ENCODE data around the gene RPL41. TPM values are rescaled to one million over a fixed set of nuclear protein-coding genes. Genes with fewer than 3 reads are reported as not detected.
A peak's percentile ranks its signal among the peaks of the same experiment; 100 is the strongest.
"Not testable (repeated sequence)": the region's sequence is repeated elsewhere in the genome, so short reads cannot be mapped to it uniquely, and the experiment has no call there.

Gene RPL41
- total RNA-seq, 3 donors from 2014 or later, result 3,675 to 5,580 (median 4,429) TPM

- DNase-seq (ENCODE audit: low spot score in 2 of 2), result peak in 1 of 2 donors; percentile 55
- no peaks in the 10 kb centered on the region for H3K9me3 ChIP-seq
- TF ChIP-seq POLR2AphosphoS5 (IDR thresholded peaks at IDR 0.05) (no peak), POLR2A (IDR thresholded peaks at IDR 0.05) (no peak), CTCF (IDR thresholded peaks at IDR 0.05) (no peak)
- intact Hi-C loops (cut with DNase I; ENCODE audit: low total_unique reads), result no loop called here
- H3K27ac ChIP-seq, result peak overlapping the region; percentile 96 to 98
- H3K36me3 ChIP-seq, result peaks cover 7% of the 10 kb centered on the region
- H3K4me3 ChIP-seq, result peak overlapping the region; percentile 75 to 81 (median 80)
- no peaks in the 10 kb centered on the region for H3K27me3 ChIP-seq
- peaks cover 5 to 8% of the 10 kb centered on the region in 2 donors for H3K4me1 ChIP-seq
Measured at GRCh38 chr12:56115329-56115728, 1.1 kb upstream of the RPL41 start.

GRCh38 chr12:56117082-56117706, 761 bp downstream of the RPL41 start:
- H3K4me1 ChIP-seq; H3K36me3 ChIP-seq; DNase-seq (ENCODE audit: low spot score in 2 of 2); H3K27me3 ChIP-seq; H3K9me3 ChIP-seq; intact Hi-C loops (cut with DNase I; ENCODE audit: low total_unique reads): not testable (repeated sequence)
- peak overlapping the region; percentile 75 to 81 (median 80) for H3K4me3 ChIP-seq
- peak overlapping the region; percentile 96 to 98 for H3K27ac ChIP-seq

GRCh38 chr12:56117778-56118687, 1.6 kb downstream of the RPL41 start, which contains the start of gene ZC3H10:
ZC3H10 (plus strand) TSS chr12:56118266; CDS start chr12:56120563, 2,297 bp downstream.
- no peaks in the 10 kb centered on the region for H3K36me3 ChIP-seq
- peak within 1 kb of the TSS; percentile 75 to 81 (median 80) for H3K4me3 ChIP-seq
- H3K9me3 ChIP-seq, result no peaks in the 10 kb centered on the region
- H3K4me1 ChIP-seq, result peaks cover 5 to 8% of the 10 kb centered on the region in 2 donors
- H3K27me3 ChIP-seq, result no peaks in the 10 kb centered on the region
- peak within 1 kb of the TSS; percentile 96 to 98 for H3K27ac ChIP-seq
- intact Hi-C loops (cut with DNase I; ENCODE audit: low total_unique reads), result loop anchor here (2.0 kb wide), 1 partner anchor 351 kb away; the partner anchor contains the start of gene SPRYD4
- peak; percentile 95 to 97 (median 96) for TF ChIP-seq POLR2AphosphoS5 (IDR thresholded peaks at IDR 0.05)
- TF ChIP-seq CTCF (IDR thresholded peaks at IDR 0.05), result peak; percentile 48 to 62 (median 55)
- TF ChIP-seq POLR2A (IDR thresholded peaks at IDR 0.05), result peak; percentile 86
- peak; percentile 99 for DNase-seq (ENCODE audit: low spot score in 2 of 2)

GRCh38 chr12:56118688-56119357, 2.4 kb downstream of the RPL41 start:
- intact Hi-C loops (cut with DNase I; ENCODE audit: low total_unique reads), result loop anchor here (2.0 kb wide), 1 partner anchor 350 kb away; the partner anchor contains the start of gene SPRYD4
- Histone ChIP-seq H3K36me3 (no peaks in the 10 kb centered on the region), H3K4me3 (peak overlapping the region; percentile 75 to 81 (median 80)), H3K27me3 (no peaks in the 10 kb centered on the region), H3K9me3 (no peaks in the 10 kb centered on the region), H3K27ac (peak overlapping the region; percentile 96 to 98), H3K4me1 (peaks cover 5 to 8% of the 10 kb centered on the region in 2 donors)
- no peak for DNase-seq (ENCODE audit: low spot score in 2 of 2)
- no peak for TF ChIP-seq POLR2AphosphoS5 (IDR thresholded peaks at IDR 0.05)
- no peak for TF ChIP-seq CTCF (IDR thresholded peaks at IDR 0.05)
- TF ChIP-seq POLR2A (IDR thresholded peaks at IDR 0.05), result no peak

- peaks cover 5 to 8% of the 10 kb centered on the region in 2 donors for H3K4me1 ChIP-seq
- peak overlapping the region in 2 of 3 donors; percentile 75 to 80 for H3K4me3 ChIP-seq
- H3K27ac ChIP-seq, result peak overlapping the region; percentile 96 to 98
- H3K27me3 ChIP-seq, result no peaks in the 10 kb centered on the region
- no peaks in the 10 kb centered on the region for H3K9me3 ChIP-seq
- TF ChIP-seq POLR2A (IDR thresholded peaks at IDR 0.05) (no peak), CTCF (IDR thresholded peaks at IDR 0.05) (peak; percentile 81 to 91 (median 87)), POLR2AphosphoS5 (IDR thresholded peaks at IDR 0.05) (peak; percentile 35 to 80 (median 44))
- DNase-seq (ENCODE audit: low spot score in 2 of 2), result peak in 1 of 2 donors; percentile 78
- no peaks in the 10 kb centered on the region for H3K36me3 ChIP-seq
- intact Hi-C loops (cut with DNase I; ENCODE audit: low total_unique reads), result loop anchor here (2.0 kb wide), 1 partner anchor 349 kb away; the partner anchor contains the start of gene SPRYD4
Measured at GRCh38 chr12:56119361-56119796, 2.9 kb downstream of the RPL41 start.
